ENCODE data around the gene OLIG3. TPM values are rescaled to one million over a fixed set of nuclear protein-coding genes. Genes with fewer than 3 reads are reported as not detected.

Gene OLIG3
- total RNA-seq, 1 donor from 2014 or later: not detected

- no peak for DNase-seq (ENCODE audit: low spot score)
- intact Hi-C loops (cut with DNase I): no loop called here
Measured at GRCh38 chr6:137473598-137473997, 20.6 kb downstream of the OLIG3 start.

- no peak for DNase-seq (ENCODE audit: low spot score)
- intact Hi-C loops (cut with DNase I): no loop called here
Measured at GRCh38 chr6:137472641-137473137, 21.5 kb downstream of the OLIG3 start.

- no peak for DNase-seq (ENCODE audit: low spot score)
- intact Hi-C loops (cut with DNase I): no loop called here
Measured at GRCh38 chr6:137471986-137472385, 22.2 kb downstream of the OLIG3 start.

- intact Hi-C loops (cut with DNase I): no loop called here
- DNase-seq (ENCODE audit: low spot score): no peak
Measured at GRCh38 chr6:137471497-137471896, 22.7 kb downstream of the OLIG3 start.

GRCh38 chr6:137467211-137467610, 27.0 kb downstream of the OLIG3 start:
- intact Hi-C loops (cut with DNase I): no loop called here
- no peak for DNase-seq (ENCODE audit: low spot score)

GRCh38 chr6:137465378-137466009, 28.7 kb downstream of the OLIG3 start:
- intact Hi-C loops (cut with DNase I): no loop called here
- DNase-seq (ENCODE audit: low spot score): no peak

GRCh38 chr6:137452333-137452894, 41.8 kb downstream of the OLIG3 start:
- intact Hi-C loops (cut with DNase I): no loop called here
- DNase-seq (ENCODE audit: low spot score): no peak

GRCh38 chr6:137443901-137444300, 50.3 kb downstream of the OLIG3 start:
- no peak for DNase-seq (ENCODE audit: low spot score)
- intact Hi-C loops (cut with DNase I): no loop called here

Measured in cardiac septum (tissue), 1 donor.